Measurements from ENCODE around the gene SKOR2.

GRCh38 chr18:47166294-47166693 is 85.2 kb downstream of the SKOR2 start:
- TF ChIP-seq CTCF (IDR thresholded peaks at IDR 0.05) (no peak), POLR2A (IDR thresholded peaks at IDR 0.05) (no peak)

Measured in esophagus squamous epithelium (tissue), 4 donors.